Hematopoietic multipotent progenitor cell treated with erythropoietin and hydrocortisone succinate and interleukin-3 and kit ligand, for 8 days (in vitro differentiated cells): ENCODE results near the gene ZNF740.

Source experiments
- DNase-seq: peaks from one replicate; pipeline ENCODE4 v3.0.0-alpha.2; 2015

The ZNF740 gene

GRCh38 chr12:53214687-53215455, 34.3 kb downstream of the ZNF740 start:
- no peak for DNase-seq

GRCh38 chr12:53215497-53215896, 35.0 kb downstream of the ZNF740 start:
- DNase-seq = no peak

- DNase-seq = peak; percentile 79
Measured at GRCh38 chr12:53217051-53217930, 36.8 kb downstream of the ZNF740 start.

- peak; percentile 22 for DNase-seq
Measured at GRCh38 chr12:53217931-53218307, 37.4 kb downstream of the ZNF740 start.

GRCh38 chr12:53218551-53219291, 38.2 kb downstream of the ZNF740 start:
- no peak for DNase-seq

GRCh38 chr12:53219292-53219955, 38.9 kb downstream of the ZNF740 start:
- peak; percentile 51 for DNase-seq

GRCh38 chr12:53219956-53220693, 39.6 kb downstream of the ZNF740 start:
- DNase-seq = peak; percentile 80

GRCh38 chr12:53220694-53221202, 40.2 kb downstream of the ZNF740 start:
- DNase-seq = peak; percentile 81

- DNase-seq = peak; percentile 60
Measured at GRCh38 chr12:53221203-53222080, 40.9 kb downstream of the ZNF740 start.

GRCh38 chr12:53222170-53222721, 41.7 kb downstream of the ZNF740 start:
- no peak for DNase-seq

- DNase-seq = no peak
Measured at GRCh38 chr12:53222806-53223261, 42.3 kb downstream of the ZNF740 start.

GRCh38 chr12:53223389-53224060, 43.0 kb downstream of the ZNF740 start:
- DNase-seq = no peak

GRCh38 chr12:53224061-53224896, 43.8 kb downstream of the ZNF740 start:
- DNase-seq = no peak

- no peak for DNase-seq
Measured at GRCh38 chr12:53224897-53225634, 44.5 kb downstream of the ZNF740 start.

GRCh38 chr12:53225635-53226424, 45.3 kb downstream of the ZNF740 start:
- no peak for DNase-seq

GRCh38 chr12:53226815-53227214, 46.3 kb downstream of the ZNF740 start:
- no peak for DNase-seq

GRCh38 chr12:53227341-53227740, 46.8 kb downstream of the ZNF740 start:
- no peak for DNase-seq
